Heart left ventricle (tissue), 16 donors: Measurements from ENCODE around the gene SH2D7. TPM values are rescaled to one million over a fixed set of nuclear protein-coding genes. Genes with fewer than 3 reads are reported as not detected.

Experiments
- ATAC-seq, 4 donors: fragments of 200-7000 bp; cut with Tn5 transposase; one replicate each; pipeline ENCODE4 v1.9.1; 2020 to 2022; ENCODE audit warnings: moderate library complexity in 4 of 4, mild to moderate bottlenecking in 3 of 4, moderate number of reproducible peaks in 1 of 4
- DNase-seq, 5 donors: peaks; one replicate each; pipeline ENCODE4 v3.0.0-alpha.2; 2020
- H3K27ac ChIP-seq, 12 donors: fragments of 200-600 bp; sonication (generic) in 4 of 12; one replicate each; pipeline versions ENCODE4 v1.5.0 to v1.8.0; 2016 to 2022; ENCODE audit warnings: mild to moderate bottlenecking in 2 of 12
- H3K27me3 ChIP-seq, 9 donors: fragments of 200-600 bp; sonication (generic) in 2 of 9; one replicate each; pipeline versions ENCODE4 v1.5.1 to v1.8.0; 2016 to 2022; ENCODE audit warnings: mild to moderate bottlenecking in 3 of 9
- H3K36me3 ChIP-seq, 9 donors: fragments of 200-600 bp; sonication (generic) in 2 of 9; one replicate each; pipeline versions ENCODE4 v1.5.0 to v1.8.0; 2018 to 2022; ENCODE audit warnings: mild to moderate bottlenecking in 2 of 9
- H3K4me1 ChIP-seq, 12 donors: fragments of 200-600 bp; sonication (generic) in 4 of 12; one replicate each; pipeline versions ENCODE4 v1.5.0 to v1.8.0; 2016 to 2022; ENCODE audit warnings: mild to moderate bottlenecking in 3 of 12
- H3K4me3 ChIP-seq, 12 donors: fragments of 200-600 bp; sonication (generic) in 4 of 12; one replicate each; pipeline versions ENCODE4 v1.5.0 to v1.8.0; 2017 to 2022; ENCODE audit warnings: mild to moderate bottlenecking in 9 of 12, moderate library complexity in 4 of 12
- H3K9me3 ChIP-seq, 12 donors: fragments of 200-600 bp; sonication (generic) in 4 of 12; one replicate each; pipeline versions ENCODE4 v1.5.0 to v1.8.0; 2016 to 2022; ENCODE audit warnings: mild to moderate bottlenecking in 1 of 12
- POLR2A ChIP-seq, 2 donors: fragments of 450-650 bp; IDR thresholded peaks; one replicate each; pipeline ENCODE4 v1.6.1; 2017; ENCODE audit warnings: antibody characterized with exemption in 2 of 2, mild to moderate bottlenecking in 2 of 2, moderate library complexity in 2 of 2
- WGBS, 4 donors: extraction: QIAGEN DNeasy Blood & Tissue Kit in 2 of 4; methylation state at CpG; one replicate each; pipeline versions ENCODE4 v1.1.5 to v1.1.7; 2013 to 2018; 5-methylcytosine and 5-hydroxymethylcytosine counted together
- intact Hi-C, 10 donors: fragments of 100-400 bp; cut with DNase I; formaldehyde crosslinking; loops; one replicate each; pipeline versions ENCODE4 v1.11.1 to v1.14.2; 2022
- polyA plus RNA-seq, 2 donors: library from polyadenylated mRNA; stranded (reverse); fragments of 200-250 nt; gene quantifications; one replicate each; pipeline ENCODE4 v1.2.3, GENCODE V29; 2013
- total RNA-seq, 9 donors: library from RNA; depleted of rRNA in 2 of 9; stranded (reverse); fragments of >200 nt in 2 of 9; fragmentation: NEBNext Ultra II Directional in 3 of 9; extraction: Animal tissue kit (Norgen Biotek cat#: 25700) in 3 of 9; gene quantifications; one replicate each; pipeline versions ENCODE4 v1.1.0 to v1.2.4, GENCODE V29; 2016 to 2023
- TF ChIP-seq, protein P1 (sequence below), 12 donors: fragments of 200-600 bp; sonication (generic) in 4 of 12; IDR thresholded peaks; one replicate each; pipeline versions ENCODE4 v1.5.0 to v1.8.0; 2018 to 2022; ENCODE audit warnings: antibody characterized with exemption in 12 of 12, mild to moderate bottlenecking in 5 of 12
- donor health status: ischemic (EF 13 %, LVEDD 7.1; RV severe dilation, severe dysfunction).
- donor health status: healthy with polysubstance abuse.
- donor health status: DM: no; HTN: yes; CAD: no.
- donor health status: DM: no; HTN: no; CAD: no.
- donor health status: ischemic (EF 25% LVEDD 6.9; RV normal size, moderate dysfunction).
- donor health status: ischemic (EF 25% LVEDD 5.7; RV mildly dilated, moderate dysfunction).
- donor health status: healthy.
- donor health status: DM: yes; HTN: yes; CAD: no.
- donor health status: ischemic (EF 35%, LVEDD 5.7; RV mildly dilated, moderate dysfunction).
- donor health status: nonischemic (EF 11% LVEDD 7.7; RV severe dilation, severe dysfunction).
- donor health status: DM: yes; HTN: yes; CAD: no.
- donor health status: PGD.
- donor health status: ischemic (EF 29% LVEDD 5.4; RV normal size, mild dysfunction).
- donor health status: nonischemic (EF 23%, LVEDD 6.1; RV moderate dilation, normal function).

SH2D7 gene
- total and polyA plus RNA-seq, 11 donors: not detected

DNA sequence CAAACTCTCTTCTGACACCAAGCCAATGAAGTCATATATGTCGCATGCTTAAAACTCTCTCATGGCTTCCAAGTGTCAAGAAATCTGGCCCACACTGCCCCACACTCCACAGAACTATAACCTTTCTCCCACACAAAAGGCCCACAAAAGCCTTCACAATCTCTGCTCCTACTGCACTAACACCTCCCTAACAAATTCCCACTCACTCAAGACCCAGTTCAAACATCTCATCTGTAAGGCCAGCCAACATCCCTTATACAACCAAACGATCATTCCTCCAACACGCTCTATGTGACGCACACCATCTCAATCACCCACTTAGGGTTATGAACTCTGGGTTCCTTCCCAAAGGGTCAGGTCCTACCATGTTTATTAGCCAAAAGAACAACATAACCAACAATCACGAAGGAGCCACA lies 28.4 kb upstream of the SH2D7 start:
- DNase-seq (no peak), ATAC-seq (no peak)
- H3K4me1 ChIP-seq: peaks cover 16 to 98% (median 70%) of the 10 kb centered on the region in 12 donors
- no peak overlapping the region for H3K4me3 ChIP-seq
- 78 to 82% (median 80%) methylated on average over 5 of the region's 5 CpGs for WGBS, 4 donors
- H3K9me3 ChIP-seq: no peaks in the 10 kb centered on the region
- H3K27ac ChIP-seq: peak overlapping the region in 11 of 12 donors; percentile 33 to 91 (median 64)
- intact Hi-C loops: no loop called here
- no peaks in the 10 kb centered on the region for H3K36me3 ChIP-seq
- TF ChIP-seq, protein P1, sequence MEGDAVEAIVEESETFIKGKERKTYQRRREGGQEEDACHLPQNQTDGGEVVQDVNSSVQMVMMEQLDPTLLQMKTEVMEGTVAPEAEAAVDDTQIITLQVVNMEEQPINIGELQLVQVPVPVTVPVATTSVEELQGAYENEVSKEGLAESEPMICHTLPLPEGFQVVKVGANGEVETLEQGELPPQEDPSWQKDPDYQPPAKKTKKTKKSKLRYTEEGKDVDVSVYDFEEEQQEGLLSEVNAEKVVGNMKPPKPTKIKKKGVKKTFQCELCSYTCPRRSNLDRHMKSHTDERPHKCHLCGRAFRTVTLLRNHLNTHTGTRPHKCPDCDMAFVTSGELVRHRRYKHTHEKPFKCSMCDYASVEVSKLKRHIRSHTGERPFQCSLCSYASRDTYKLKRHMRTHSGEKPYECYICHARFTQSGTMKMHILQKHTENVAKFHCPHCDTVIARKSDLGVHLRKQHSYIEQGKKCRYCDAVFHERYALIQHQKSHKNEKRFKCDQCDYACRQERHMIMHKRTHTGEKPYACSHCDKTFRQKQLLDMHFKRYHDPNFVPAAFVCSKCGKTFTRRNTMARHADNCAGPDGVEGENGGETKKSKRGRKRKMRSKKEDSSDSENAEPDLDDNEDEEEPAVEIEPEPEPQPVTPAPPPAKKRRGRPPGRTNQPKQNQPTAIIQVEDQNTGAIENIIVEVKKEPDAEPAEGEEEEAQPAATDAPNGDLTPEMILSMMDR (IDR thresholded peaks at IDR 0.05): no peak
- H3K27me3 ChIP-seq: no peaks in the 10 kb centered on the region

DNA sequence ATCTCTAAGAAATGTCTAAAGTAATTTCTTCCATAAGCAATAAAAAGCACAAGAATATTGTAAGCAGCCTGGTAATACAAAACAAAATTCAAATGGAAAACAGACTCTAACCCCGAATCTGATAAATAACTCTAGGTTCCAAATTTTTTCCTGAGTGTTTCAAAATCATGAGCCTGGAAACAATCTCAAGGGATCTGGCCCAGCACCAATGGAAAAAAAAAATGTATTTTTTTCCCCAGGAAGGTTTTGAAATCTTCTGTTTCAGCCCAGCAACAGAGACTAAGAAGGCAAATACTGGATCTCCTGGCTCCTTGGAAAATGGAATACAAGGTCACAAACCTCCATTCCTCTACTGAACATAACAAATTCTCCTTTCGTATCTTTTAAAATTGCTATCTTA lies 27.8 kb upstream of the SH2D7 start:
- Histone ChIP-seq H3K4me3 (peak overlapping the region in 1 of 12 donors; percentile 10), H3K36me3 (no peaks in the 10 kb centered on the region), H3K27me3 (no peaks in the 10 kb centered on the region), H3K4me1 (peaks cover 16 to 98% (median 70%) of the 10 kb centered on the region in 12 donors), H3K9me3 (no peaks in the 10 kb centered on the region), H3K27ac (peak overlapping the region; percentile 58 to 91 (median 67))
- DNase-seq (no peak), ATAC-seq (peak in 1 of 4 donors; percentile 32)
- intact Hi-C loops: no loop called here
- TF ChIP-seq, protein P1 (IDR thresholded peaks at IDR 0.05): no peak
- TF ChIP-seq POLR2A (IDR thresholded peaks at IDR 0.05): no peak
- WGBS, 4 donors: 55 to 72% (median 63%) methylated on average over 2 of the region's 2 CpGs

- TF ChIP-seq, protein P1 (IDR thresholded peaks at IDR 0.05): no peak
- peak in 1 of 2 donors; percentile 14 for TF ChIP-seq POLR2A (IDR thresholded peaks at IDR 0.05)
- Histone ChIP-seq H3K27me3 (no peaks in the 10 kb centered on the region), H3K36me3 (no peaks in the 10 kb centered on the region), H3K27ac (peak overlapping the region; percentile 58 to 91 (median 67)), H3K9me3 (no peaks in the 10 kb centered on the region), H3K4me3 (peak overlapping the region in 1 of 12 donors; percentile 10), H3K4me1 (peaks cover 18 to 98% (median 72%) of the 10 kb centered on the region in 12 donors)
- DNase-seq: peak; percentile 42 to 77 (median 73)
- WGBS, 4 donors: 52 to 62% (median 55%) methylated on average over 5 of the region's 5 CpGs
- intact Hi-C loops: no loop called here
- peak; percentile 75 to 94 (median 84) for ATAC-seq
Observed at GRCh38 chr15:78065284-78065872, 27.0 kb upstream of the SH2D7 start.

DNA sequence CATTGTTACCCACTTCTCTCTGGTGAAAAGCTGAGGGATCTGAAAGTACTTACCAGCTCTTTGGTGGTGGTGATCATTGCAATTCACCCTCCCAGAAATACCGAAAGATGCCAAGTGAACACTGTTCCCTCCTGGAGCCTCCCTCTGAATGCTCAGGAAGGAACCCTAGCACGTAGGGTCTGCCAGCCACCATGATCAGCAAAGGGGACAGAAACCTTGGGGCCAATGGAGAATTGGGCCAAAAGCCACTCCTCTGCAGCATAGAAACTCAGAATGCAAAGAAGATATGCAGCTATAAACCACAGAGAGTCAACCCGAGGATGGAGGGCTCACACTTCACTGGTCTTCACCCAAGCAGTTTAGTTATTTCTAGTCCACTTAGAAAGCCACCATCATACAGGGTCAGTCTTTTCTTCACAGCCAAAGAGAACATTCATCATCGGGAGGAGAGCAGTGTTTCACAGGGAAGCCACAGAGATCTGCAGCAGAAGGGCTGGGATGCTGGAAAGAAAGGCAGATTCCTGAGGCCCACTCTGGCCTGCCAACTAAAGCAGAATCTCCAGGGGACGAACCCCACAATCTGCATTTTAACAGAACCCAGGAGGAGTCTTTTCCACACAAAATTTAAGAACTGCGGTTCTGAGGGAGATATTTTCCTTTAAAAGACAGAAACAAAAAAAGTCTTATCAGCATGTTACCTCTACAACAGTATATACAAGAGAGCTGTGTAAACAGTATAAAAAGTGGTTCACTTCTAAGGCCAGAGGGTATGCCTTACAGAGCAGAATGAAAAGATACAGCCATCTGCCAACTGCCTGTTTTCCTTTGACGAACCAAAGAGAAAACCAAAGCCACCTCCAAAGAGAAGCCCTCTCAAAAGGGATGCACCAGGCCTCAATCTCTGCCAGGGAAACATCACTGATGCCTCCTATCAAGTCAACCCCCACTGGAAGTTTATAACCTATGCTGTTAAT lies 26.1 kb upstream of the SH2D7 start:
- Histone ChIP-seq H3K27ac (peak overlapping the region; percentile 40 to 91 (median 67)), H3K4me3 (peak overlapping the region in 1 of 12 donors; percentile 10), H3K4me1 (peaks cover 18 to 99% (median 71%) of the 10 kb centered on the region in 12 donors), H3K27me3 (no peaks in the 10 kb centered on the region), H3K9me3 (no peaks in the 10 kb centered on the region), H3K36me3 (no peaks in the 10 kb centered on the region)
- WGBS, 4 donors: 75 to 83% (median 82%) methylated on average over 7 of the region's 7 CpGs
- intact Hi-C loops: no loop called here
- ATAC-seq (no peak), DNase-seq (no peak)
- no peak for TF ChIP-seq POLR2A (IDR thresholded peaks at IDR 0.05)
- TF ChIP-seq, protein P1 (IDR thresholded peaks at IDR 0.05): no peak
